ENCODE data around the gene METTL6.

GRCh38 chr3:15405448-15406050 is 21.8 kb downstream of the METTL6 start:
- TF ChIP-seq, protein P1, sequence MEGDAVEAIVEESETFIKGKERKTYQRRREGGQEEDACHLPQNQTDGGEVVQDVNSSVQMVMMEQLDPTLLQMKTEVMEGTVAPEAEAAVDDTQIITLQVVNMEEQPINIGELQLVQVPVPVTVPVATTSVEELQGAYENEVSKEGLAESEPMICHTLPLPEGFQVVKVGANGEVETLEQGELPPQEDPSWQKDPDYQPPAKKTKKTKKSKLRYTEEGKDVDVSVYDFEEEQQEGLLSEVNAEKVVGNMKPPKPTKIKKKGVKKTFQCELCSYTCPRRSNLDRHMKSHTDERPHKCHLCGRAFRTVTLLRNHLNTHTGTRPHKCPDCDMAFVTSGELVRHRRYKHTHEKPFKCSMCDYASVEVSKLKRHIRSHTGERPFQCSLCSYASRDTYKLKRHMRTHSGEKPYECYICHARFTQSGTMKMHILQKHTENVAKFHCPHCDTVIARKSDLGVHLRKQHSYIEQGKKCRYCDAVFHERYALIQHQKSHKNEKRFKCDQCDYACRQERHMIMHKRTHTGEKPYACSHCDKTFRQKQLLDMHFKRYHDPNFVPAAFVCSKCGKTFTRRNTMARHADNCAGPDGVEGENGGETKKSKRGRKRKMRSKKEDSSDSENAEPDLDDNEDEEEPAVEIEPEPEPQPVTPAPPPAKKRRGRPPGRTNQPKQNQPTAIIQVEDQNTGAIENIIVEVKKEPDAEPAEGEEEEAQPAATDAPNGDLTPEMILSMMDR (IDR thresholded peaks at IDR 0.05): peak; percentile 55 to 75 (median 63)
- no peak for TF ChIP-seq EP300 (IDR thresholded peaks at IDR 0.05; ENCODE audit: low read depth)
- TF ChIP-seq POLR2A (IDR thresholded peaks at IDR 0.05): no peak
- TF ChIP-seq POLR2AphosphoS5 (IDR thresholded peaks at IDR 0.05): no peak
